ENCODE data around the gene HMCN1.

- TF ChIP-seq CTCF (IDR thresholded peaks at IDR 0.05) (no peak), POLR2A (IDR thresholded peaks at IDR 0.05) (no peak)
Measured at GRCh38 chr1:185886046-185886445, 151.9 kb downstream of the HMCN1 start.

Data from adrenal gland (tissue), 5 donors.